UCSD-AML1 (cell line): ENCODE data around the gene KCNK10.

Experiments
- DNase-seq: peaks from one replicate; lab custom pipeline; 2025; ENCODE audit not compliant: unreplicated experiment; lab: John Stamatoyannopoulos, UW

The KCNK10 gene

DNA sequence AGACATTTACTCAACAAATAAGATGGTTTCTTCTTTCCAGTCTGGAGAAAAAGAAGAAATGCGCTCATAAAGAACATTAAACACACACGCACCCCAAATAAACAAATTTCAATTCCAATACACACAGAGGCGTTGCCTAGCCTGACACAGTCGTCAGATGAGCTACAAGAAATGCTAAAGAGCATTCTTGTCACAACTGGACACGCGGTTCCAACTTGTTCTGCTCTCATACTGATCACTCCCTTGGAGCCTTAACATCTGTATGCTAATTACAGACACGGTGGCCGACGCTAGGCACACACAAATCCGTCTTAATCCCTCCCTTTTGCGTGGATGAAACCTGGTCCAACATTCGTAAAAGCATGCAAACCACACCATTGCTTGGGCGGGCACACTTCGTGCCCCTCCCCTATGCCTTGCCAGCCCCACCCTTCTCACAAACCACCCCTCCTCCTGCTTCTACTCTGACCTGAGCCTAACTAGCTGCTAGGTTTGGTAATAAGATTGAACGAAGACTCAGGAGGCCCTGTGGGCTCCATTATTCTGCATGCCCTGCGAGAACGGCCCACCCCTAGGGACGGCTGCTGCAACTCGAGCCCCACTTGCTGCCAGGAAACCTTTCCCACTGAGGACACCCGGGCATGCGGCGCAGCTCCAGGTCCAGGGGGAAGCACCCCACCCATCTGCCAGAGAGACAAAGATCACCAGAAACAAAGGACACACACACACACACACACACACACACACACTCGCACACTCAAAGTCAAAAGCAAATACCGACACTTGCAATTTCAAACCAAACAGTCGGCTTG, 1.2 kb downstream of the KCNK10 start:
- no peak for DNase-seq

DNA sequence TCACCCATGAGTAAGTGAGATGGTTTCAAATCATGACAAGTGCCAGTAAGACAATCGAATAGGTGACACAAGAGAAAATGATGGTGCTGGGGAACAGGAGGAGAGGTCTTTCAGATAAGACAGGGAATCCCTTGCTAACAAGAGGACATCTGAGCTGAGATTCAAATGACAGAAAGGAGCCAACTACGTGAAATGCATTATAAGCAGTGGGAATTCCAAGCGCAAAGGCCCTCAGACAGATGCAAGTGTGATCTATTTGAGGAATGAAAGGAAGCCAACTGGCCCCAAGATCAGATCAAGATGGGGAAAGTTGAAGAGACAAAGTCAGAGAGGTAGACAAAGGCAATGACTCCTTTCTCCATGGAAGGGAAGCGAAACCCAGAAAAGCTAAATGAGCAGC, 4.7 kb downstream of the KCNK10 start:
- DNase-seq = no peak

DNA sequence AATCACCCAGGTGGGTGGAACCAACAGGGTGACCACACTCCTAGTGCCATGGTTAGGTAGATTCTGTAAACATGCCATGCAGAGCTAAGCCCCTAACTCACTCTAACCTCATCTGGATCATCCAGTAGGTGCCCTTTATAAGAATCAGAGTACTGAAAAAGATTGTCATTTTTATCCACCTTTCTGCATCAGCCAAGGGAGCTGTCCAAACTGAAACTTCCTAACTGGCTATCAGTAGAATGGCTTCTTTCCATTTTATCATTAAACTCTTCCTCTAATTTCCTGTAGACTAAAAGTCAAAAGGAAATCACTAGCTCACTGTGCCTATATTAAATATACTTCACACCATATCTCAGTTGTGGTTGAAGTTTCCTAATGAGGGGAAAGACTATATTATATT, 6.5 kb downstream of the KCNK10 start:
- no peak for DNase-seq

- no peak for DNase-seq
These were observed 10.8 kb downstream of the KCNK10 start for GRCh38 chr14:88312257-88312656.

DNA sequence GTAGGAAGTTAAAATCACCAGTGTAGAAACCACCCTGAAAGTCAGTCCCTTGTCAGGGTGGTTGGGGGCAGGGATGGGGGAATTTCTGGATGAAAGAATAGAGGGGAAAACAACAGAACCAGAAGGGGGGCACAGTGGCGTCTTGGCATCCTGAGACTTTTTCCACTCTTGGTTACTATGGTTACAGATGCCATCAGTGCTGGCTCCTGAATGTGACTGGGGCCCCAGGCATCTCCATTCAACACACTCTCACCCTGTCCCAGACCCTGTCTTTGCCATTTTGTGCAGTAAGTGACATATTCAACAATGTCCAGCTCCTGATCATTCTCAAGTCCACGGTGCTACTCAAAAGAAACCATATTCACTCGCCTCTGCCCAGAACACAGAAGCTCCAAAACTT, 11.3 kb downstream of the KCNK10 start:
- DNase-seq = no peak

GRCh38 chr14:88310449-88310848, 12.6 kb downstream of the KCNK10 start:
- DNase-seq = no peak

DNA sequence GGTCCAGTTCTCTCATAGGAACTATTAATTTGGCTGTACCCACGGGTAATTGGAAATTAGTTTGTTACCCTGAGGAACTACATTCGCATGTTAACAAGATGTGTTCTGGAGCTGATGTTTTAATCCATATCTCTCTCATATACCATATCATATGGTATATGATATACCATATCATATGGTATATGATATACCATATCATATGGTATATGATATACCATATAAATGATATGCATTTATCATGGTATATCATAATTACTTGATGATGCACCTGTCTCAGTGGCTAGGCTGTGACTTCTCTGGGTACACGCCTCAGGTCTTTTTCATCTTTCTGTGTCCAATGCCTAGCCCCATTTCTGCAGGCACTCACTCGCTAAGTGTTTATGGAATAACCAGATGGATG, 13.0 kb downstream of the KCNK10 start:
- DNase-seq = no peak

DNA sequence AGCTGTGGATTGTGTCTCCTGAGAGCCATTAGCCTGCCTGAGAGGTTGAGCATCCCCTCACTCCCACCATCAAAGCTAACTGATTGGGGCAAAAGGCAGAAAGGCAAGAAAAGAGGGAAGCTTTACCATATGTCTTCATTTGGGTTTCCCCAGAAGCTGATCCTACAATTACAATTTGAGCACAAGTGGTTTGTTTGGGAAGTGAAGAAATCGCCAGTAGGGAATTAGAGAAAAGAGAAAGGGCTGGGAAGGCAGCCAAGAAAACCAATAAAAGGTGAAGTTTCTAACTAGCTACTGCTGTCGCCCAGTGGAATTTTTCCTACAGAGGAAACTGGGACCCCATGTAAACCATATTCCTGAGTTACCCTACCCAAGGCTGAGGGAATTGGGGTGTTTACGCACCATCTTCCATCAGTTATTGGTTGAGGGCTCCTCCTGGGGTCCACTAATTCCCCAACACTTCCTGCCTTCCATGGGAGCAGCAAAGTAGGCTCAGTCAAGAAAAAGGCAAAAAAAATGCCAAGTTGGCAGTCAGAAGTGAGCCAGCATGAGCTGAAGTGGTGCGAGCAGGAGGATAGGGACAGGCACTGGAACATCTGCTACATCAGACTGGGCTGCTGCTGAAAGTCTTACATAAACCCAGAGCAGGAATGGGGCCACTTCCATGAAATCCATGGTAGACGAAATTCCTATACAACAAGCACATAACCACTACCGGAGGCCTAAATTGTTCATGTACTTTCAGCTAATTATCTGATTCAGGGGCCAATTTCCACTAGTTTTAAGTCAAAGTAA, 17.3 kb downstream of the KCNK10 start:
- DNase-seq = no peak

DNA sequence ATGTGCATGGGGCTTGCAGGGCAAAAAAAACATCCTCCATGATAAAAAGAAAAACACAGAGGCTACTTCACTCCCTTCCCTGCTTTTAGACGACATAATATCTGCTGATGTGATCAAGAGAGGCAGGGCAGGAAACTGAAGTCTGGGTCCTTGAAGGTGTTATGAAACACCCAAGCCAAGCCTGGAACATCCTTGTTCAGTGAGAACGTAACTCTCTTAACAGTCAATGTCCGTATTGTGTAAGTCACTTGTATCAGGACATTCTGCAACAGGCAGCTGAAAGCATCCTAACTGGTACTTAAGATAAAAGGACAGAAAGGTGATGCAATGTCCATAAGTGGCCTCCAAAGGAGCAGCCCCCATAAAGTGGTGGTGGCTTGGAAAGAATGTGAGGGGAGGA, 20.0 kb downstream of the KCNK10 start:
- no peak for DNase-seq

DNA sequence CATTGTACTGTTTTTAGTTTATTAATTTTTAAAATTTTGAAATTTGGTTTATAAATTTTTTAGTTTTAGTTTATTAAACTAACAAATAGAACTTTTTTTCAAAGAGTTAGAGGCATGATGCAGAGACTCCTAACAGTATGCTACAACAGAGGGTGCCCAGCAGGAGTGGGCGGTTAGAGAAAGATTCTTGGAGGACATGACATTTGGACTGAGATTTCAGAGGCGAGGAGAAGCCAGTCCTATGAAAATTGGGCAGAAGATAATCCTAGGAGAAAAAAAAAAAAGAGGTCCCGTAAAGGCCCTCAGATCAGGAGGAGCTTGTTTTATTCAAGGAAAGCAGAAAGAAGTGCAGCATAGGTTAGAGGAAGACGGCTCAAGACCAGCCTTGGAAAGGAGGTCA, 21.7 kb downstream of the KCNK10 start:
- no peak for DNase-seq

DNA sequence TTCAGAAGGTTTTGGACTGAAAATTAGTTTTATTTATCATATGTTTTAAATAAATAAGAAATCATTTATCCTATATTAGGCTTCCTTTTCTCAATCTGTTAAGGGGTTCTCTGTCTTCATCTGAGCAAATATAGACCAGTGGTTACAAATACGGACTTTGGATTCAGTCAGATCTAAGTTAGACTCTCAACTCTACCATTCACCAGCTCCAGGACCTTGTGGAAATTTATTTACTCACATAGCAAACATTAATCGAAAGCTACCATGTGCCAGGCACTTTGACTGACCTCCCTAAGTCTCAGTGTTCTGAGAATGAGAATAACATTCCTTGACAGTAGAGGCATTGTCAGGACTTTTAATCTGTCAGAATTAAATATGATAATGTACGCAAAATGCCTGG, 22.3 kb downstream of the KCNK10 start:
- no peak for DNase-seq

GRCh38 chr14:88299865-88300530, 23.1 kb downstream of the KCNK10 start:
- DNase-seq = no peak

GRCh38 chr14:88297306-88297705, 25.8 kb downstream of the KCNK10 start:
- no peak for DNase-seq

DNA sequence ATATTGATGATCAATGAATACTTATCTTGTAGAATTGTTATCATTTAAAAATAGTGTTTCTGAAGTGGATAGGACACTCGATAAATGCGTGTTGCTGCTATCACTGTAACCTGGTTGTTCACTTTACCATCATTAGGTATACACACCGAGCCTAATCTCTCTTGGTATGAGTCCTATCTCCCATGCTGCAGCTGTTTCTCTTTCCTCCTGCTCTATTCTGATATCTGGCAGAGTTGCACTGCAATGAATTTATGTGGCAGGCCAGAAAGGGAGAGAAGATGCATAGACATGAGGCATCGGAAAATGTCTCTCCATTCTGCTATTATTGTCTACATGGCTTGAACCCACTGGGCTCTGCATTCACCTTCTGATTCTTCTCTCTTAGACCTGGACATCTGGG, 26.7 kb downstream of the KCNK10 start:
- DNase-seq = no peak

DNA sequence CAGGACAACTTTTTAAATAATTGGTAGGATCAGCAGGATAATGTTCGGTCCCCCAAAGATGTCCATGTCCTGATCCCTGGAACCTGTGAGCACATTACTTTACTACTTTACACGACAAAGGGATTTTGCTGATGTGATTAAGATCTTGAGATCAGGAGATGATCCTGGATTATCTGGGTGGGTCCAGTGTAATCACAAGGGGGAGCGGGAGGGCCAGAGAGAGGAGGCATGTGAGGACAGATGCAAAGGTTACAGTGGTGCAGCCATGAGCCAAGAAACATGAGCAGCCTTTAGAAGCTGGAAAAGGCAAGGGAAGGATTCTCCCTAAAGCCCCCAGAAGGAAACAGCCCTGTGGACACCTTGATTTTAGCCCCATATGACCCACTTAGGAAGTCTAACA, 33.1 kb downstream of the KCNK10 start:
- no peak for DNase-seq

- no peak for DNase-seq
These were observed 33.8 kb downstream of the KCNK10 start for GRCh38 chr14:88289234-88289633.

GRCh38 chr14:88286309-88286708, 36.8 kb downstream of the KCNK10 start:
- DNase-seq = no peak

DNA sequence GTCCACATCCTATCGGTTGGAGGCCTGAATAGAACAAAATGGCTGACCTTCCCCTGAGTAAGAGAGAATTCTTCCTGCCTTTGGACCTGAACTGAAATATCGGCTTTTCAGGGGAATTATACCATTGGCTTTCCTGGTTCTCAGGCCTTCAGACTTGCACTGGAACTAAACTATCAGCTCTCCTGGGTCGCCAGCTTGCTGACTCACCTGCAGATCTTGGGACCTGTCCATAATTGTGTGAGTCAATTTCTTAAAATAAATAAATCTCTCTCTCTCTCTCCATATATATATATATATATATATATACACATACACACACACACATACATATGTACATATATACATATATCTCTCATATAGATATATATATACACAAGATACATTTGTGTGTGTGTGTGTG, 41.6 kb downstream of the KCNK10 start:
- no peak for DNase-seq

DNA sequence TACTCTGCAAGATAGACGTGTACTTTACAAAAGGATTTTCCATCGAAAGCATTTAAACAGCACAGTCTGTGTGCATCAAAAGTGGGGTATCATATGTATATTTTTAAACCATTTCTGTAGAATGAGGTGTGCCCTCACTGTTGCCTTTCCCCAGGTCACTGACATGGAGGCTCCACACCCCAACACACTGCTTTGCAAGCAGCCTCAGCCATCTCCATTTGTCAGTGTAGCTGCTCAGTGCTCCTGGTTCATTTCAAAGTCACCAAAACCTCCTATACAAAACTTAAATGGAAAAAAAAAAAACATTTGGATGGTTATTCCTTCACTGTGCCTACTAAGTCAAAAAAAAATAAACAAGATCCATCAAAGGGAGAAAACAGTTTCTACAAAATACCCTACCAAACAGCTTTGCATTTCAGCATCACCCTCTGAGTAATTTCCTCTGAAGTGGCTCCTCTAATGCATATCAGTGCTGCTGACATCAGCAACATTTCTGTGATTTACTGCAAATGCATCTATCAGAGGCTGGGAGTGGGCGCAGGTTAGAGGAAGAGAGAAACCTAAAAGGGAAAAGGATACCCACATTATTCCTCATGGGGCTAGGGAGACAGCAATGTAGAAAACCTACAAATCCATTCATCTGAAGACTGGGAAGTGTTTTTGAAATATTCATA, 46.0 kb downstream of the KCNK10 start:
- DNase-seq = no peak

GRCh38 chr14:88272390-88273269, 50.4 kb downstream of the KCNK10 start:
- no peak for DNase-seq
